GM21423 (cell line): ENCODE results near the gene CTDSPL.
A peak's percentile ranks its signal among the peaks of the same experiment; 100 is the strongest.

ENCODE experiments used
- ATAC-seq: cut with Tn5 transposase; IDR thresholded peaks from one replicate; pipeline ENCODE4 v1.9.1; 2021; ENCODE audit warnings: mild to moderate bottlenecking, moderate library complexity; ENCODE audit not compliant: unreplicated experiment

CTDSPL gene

GRCh38 chr3:37890522-37890921 is 28.8 kb downstream of the CTDSPL start:
- ATAC-seq, result no peak

GRCh38 chr3:37891227-37891626 is 29.5 kb downstream of the CTDSPL start:
- ATAC-seq, result no peak

GRCh38 chr3:37892927-37893600 is 31.4 kb downstream of the CTDSPL start:
- ATAC-seq, result no peak

- ATAC-seq, result no peak
These were observed 35.1 kb downstream of the CTDSPL start for GRCh38 chr3:37896827-37897226.

GRCh38 chr3:37897763-37898162 is 36.1 kb downstream of the CTDSPL start:
- ATAC-seq, result no peak

GRCh38 chr3:37898424-37898823 is 36.7 kb downstream of the CTDSPL start:
- ATAC-seq, result no peak

- ATAC-seq, result peak; percentile 57
These were observed 37.5 kb downstream of the CTDSPL start for GRCh38 chr3:37899101-37899707.

GRCh38 chr3:37899711-37900306 is 38.1 kb downstream of the CTDSPL start:
- ATAC-seq, result no peak

- no peak for ATAC-seq
These were observed 40.0 kb downstream of the CTDSPL start for GRCh38 chr3:37901721-37902120.

GRCh38 chr3:37902674-37903073 is 41.0 kb downstream of the CTDSPL start:
- no peak for ATAC-seq

- no peak for ATAC-seq
These were observed 41.6 kb downstream of the CTDSPL start for GRCh38 chr3:37903320-37903719.

- no peak for ATAC-seq
These were observed 42.1 kb downstream of the CTDSPL start for GRCh38 chr3:37903734-37904133.

GRCh38 chr3:37904601-37905000 is 42.9 kb downstream of the CTDSPL start:
- no peak for ATAC-seq

- no peak for ATAC-seq
These were observed 43.7 kb downstream of the CTDSPL start for GRCh38 chr3:37905346-37905745.

- no peak for ATAC-seq
These were observed 44.5 kb downstream of the CTDSPL start for GRCh38 chr3:37905987-37906674.

- no peak for ATAC-seq
These were observed 45.1 kb downstream of the CTDSPL start for GRCh38 chr3:37906734-37907282.

- no peak for ATAC-seq
These were observed 45.7 kb downstream of the CTDSPL start for GRCh38 chr3:37907371-37907770.

GRCh38 chr3:37907906-37908305 is 46.2 kb downstream of the CTDSPL start:
- peak; percentile 86 for ATAC-seq

GRCh38 chr3:37909067-37909911 is 47.6 kb downstream of the CTDSPL start:
- no peak for ATAC-seq

- ATAC-seq, result no peak
These were observed 49.2 kb downstream of the CTDSPL start for GRCh38 chr3:37910671-37911400.
